DND-41 (cell line): ENCODE data around the gene PVALEF.

Source experiments
- EZH2 ChIP-seq: IDR thresholded peaks from 3 replicates; pipeline ENCODE4 v1.6.1; 2012; ENCODE audit warnings: borderline replicate concordance, low read depth, mild to moderate bottlenecking, moderate library complexity, low read length, inconsistent platforms; ENCODE audit not compliant: severe bottlenecking
- TF ChIP-seq, protein P1 (sequence below): IDR thresholded peaks from 2 replicates; pipeline ENCODE4 v1.5.1; 2012; ENCODE audit warnings: borderline replicate concordance, low read length, moderate library complexity, mild to moderate bottlenecking; ENCODE audit not compliant: poor library complexity, severe bottlenecking; ENCODE audit errors: extremely low read depth

- TF ChIP-seq EZH2, result no peak
- TF ChIP-seq, protein P1, sequence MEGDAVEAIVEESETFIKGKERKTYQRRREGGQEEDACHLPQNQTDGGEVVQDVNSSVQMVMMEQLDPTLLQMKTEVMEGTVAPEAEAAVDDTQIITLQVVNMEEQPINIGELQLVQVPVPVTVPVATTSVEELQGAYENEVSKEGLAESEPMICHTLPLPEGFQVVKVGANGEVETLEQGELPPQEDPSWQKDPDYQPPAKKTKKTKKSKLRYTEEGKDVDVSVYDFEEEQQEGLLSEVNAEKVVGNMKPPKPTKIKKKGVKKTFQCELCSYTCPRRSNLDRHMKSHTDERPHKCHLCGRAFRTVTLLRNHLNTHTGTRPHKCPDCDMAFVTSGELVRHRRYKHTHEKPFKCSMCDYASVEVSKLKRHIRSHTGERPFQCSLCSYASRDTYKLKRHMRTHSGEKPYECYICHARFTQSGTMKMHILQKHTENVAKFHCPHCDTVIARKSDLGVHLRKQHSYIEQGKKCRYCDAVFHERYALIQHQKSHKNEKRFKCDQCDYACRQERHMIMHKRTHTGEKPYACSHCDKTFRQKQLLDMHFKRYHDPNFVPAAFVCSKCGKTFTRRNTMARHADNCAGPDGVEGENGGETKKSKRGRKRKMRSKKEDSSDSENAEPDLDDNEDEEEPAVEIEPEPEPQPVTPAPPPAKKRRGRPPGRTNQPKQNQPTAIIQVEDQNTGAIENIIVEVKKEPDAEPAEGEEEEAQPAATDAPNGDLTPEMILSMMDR, result no peak
Measured at GRCh38 chr17:81223762-81224130, 58.4 kb downstream of the PVALEF start.
